K562 (cell line): ENCODE measurements around the gene ATXN1L. TPM values are rescaled to one million over a fixed set of nuclear protein-coding genes. Genes with fewer than 3 reads are reported as not detected.

ENCODE experiments used
- ATAC-seq: fragments of 200-7000 bp; cut with Tn5 transposase; 3 replicates; pipeline ENCODE4 v1.9.1; 2020; ENCODE audit warnings: moderate library complexity
- BruUV-seq: library from RNA; stranded (reverse); fragments of 400-500 nt; replicated peaks from 2 replicates; lab custom pipeline; 2021; lab: Mats Ljungman, UMichigan
- CTCF ChIA-PET: fragments of 300-600 bp; formaldehyde crosslinking; extraction: SDS; loops from one replicate; lab custom pipeline; 2021; ENCODE audit warnings: low intra/inter-chr PET ratio; lab: Yijun Ruan, JAX
- POLR2A ChIA-PET: fragments of 300-600, 350-650 bp; sonication (Branson Sonifier 250); formaldehyde crosslinking; extraction: SDS; loops from one replicate; lab custom pipeline; 2021; ENCODE audit warnings: antibody characterized with exemption, inconsistent platforms; lab: Yijun Ruan, JAX
- DNase-seq, 4 experiments: peaks; one replicate each; pipeline versions ENCODE4 v3.0.0 to v3.0.0-alpha.2; 2011 to 2018; ENCODE audit warnings: low spot score in 3 of 4, mixed read lengths in 3 of 4; ENCODE audit errors: extremely low read depth in 1 of 4
- FAIRE-seq: peaks from 2 replicates; lab custom pipeline; 2011; peaks lifted over from hg19 to GRCh38; lab: Jason Lieb, UNC
- H2AFZ ChIP-seq: 2 replicates; pipeline ENCODE4 v1.6.0; 2011; ENCODE audit warnings: low read depth, low read length, control low read depth, inconsistent platforms
- H3K27ac ChIP-seq: fragments of 200-600 bp; 3 replicates; pipeline ENCODE4 v1.8.0; 2011; ENCODE audit warnings: low read depth, mild to moderate bottlenecking, control low read depth, inconsistent platforms, low read length, moderate library complexity, mixed read lengths; ENCODE audit errors: extremely low read depth
- H3K27me3 ChIP-seq, 2 experiments: fragments of 300-600 bp in 1 of 2; 2 replicates in 1 of 2; 3 replicates in 1 of 2; pipeline versions ENCODE4 v1.6.0 to v1.8.0; 2011; ENCODE audit warnings: inconsistent platforms in 2 of 2, low read length in 2 of 2, mild to moderate bottlenecking in 1 of 2, mixed read lengths in 1 of 2, moderate library complexity in 1 of 2; ENCODE audit not compliant: control insufficient read depth in 2 of 2, insufficient read depth in 2 of 2
- H3K36me3 ChIP-seq: fragments of 300-600 bp; 3 replicates; pipeline ENCODE4 v1.8.0; 2011; ENCODE audit warnings: mild to moderate bottlenecking, low read length, inconsistent platforms; ENCODE audit not compliant: control insufficient read depth, insufficient read depth
- H3K4me1 ChIP-seq, 2 experiments: fragments of 200-600 bp in 1 of 2; replicated peaks in 1 of 2; 2 replicates in 1 of 2; 3 replicates in 1 of 2; pipeline versions ENCODE4 v1.5.1 to v1.8.0; 2011; ENCODE audit warnings: inconsistent platforms in 2 of 2, low read length in 2 of 2, mild to moderate bottlenecking in 1 of 2, mixed read lengths in 1 of 2, moderate library complexity in 1 of 2; ENCODE audit not compliant: control insufficient read depth in 2 of 2, insufficient read depth in 2 of 2
- H3K4me2 ChIP-seq: 2 replicates; pipeline ENCODE4 v1.6.1; 2011; ENCODE audit warnings: low read length, control low read depth, inconsistent platforms, mixed read lengths; ENCODE audit not compliant: insufficient read depth
- H3K4me3 ChIP-seq: fragments of 200-600 bp; sonication (generic), shearing (Covaris generic); 2 replicates; pipeline ENCODE4 v1.5.1; 2016; ENCODE audit warnings: control low read depth, inconsistent platforms
- H3K79me2 ChIP-seq: fragments of 200-600 bp; 3 replicates; pipeline ENCODE4 v1.8.0; 2011; ENCODE audit warnings: low read length, inconsistent platforms; ENCODE audit not compliant: control insufficient read depth, insufficient read depth
- H3K9ac ChIP-seq, 2 experiments: 2 replicates each; pipeline versions ENCODE4 v1.6.0 to v1.6.1; 2011; ENCODE audit warnings: low read depth in 2 of 2, low read length in 2 of 2, control low read depth in 1 of 2, inconsistent platforms in 1 of 2, mild to moderate bottlenecking in 1 of 2, mixed read lengths in 1 of 2; ENCODE audit not compliant: insufficient read depth in 1 of 2
- H3K9me1 ChIP-seq: one replicate; pipeline ENCODE4 v1.6.0; 2011; ENCODE audit warnings: inconsistent platforms, mild to moderate bottlenecking, low read length, moderate library complexity; ENCODE audit not compliant: control insufficient read depth, insufficient read depth
- H3K9me3 ChIP-seq: replicated peaks from 2 replicates; pipeline ENCODE4 v1.5.1; 2011; ENCODE audit warnings: low read depth, low read length, inconsistent platforms; ENCODE audit not compliant: control insufficient read depth, insufficient read depth
- H4K20me1 ChIP-seq: replicated peaks from 2 replicates; pipeline ENCODE4 v1.6.1; 2011; ENCODE audit warnings: low read length, inconsistent platforms, mixed read lengths; ENCODE audit not compliant: control insufficient read depth, insufficient read depth
- EHMT2 ChIP-seq: fragments of 450-650 bp; IDR thresholded peaks from 2 replicates; pipeline ENCODE4 v1.6.1; 2018; ENCODE audit warnings: antibody characterized with exemption
- ETV5 ChIP-seq: sonication (generic); formaldehyde crosslinking; IDR thresholded peaks from 2 replicates; pipeline ENCODE4 v1.4.0; 2020; ENCODE audit warnings: low read depth, mild to moderate bottlenecking, missing genetic modification reagents
- FOXM1 ChIP-seq, 2 experiments: fragments of 450-650 bp in 1 of 2; sonication (generic) in 1 of 2; formaldehyde crosslinking in 1 of 2; IDR thresholded peaks; 2 replicates each; pipeline versions ENCODE4 v1.6.1 to v1.9.0; 2017 to 2022; ENCODE audit warnings: low read depth in 2 of 2, mild to moderate bottlenecking in 2 of 2, missing genetic modification reagents in 1 of 2, moderate library complexity in 1 of 2
- HEY1 ChIP-seq: fragments of 250-450 bp; sonication (Bioruptor Pico); IDR thresholded peaks from 2 replicates; pipeline ENCODE4 v1.5.0; 2020; ENCODE audit warnings: mild to moderate bottlenecking, moderate library complexity, borderline replicate concordance
- HOXB6 ChIP-seq: fragments of 250-450 bp; sonication (Bioruptor Pico); IDR thresholded peaks from 2 replicates; pipeline ENCODE4 v1.5.1; 2022; ENCODE audit warnings: mild to moderate bottlenecking, borderline replicate concordance
- IRF2 ChIP-seq: sonication (generic); formaldehyde crosslinking; IDR thresholded peaks from 2 replicates; pipeline ENCODE4 v1.8.1; 2022; ENCODE audit warnings: mild to moderate bottlenecking, missing genetic modification reagents
- RBBP5 ChIP-seq: fragments of 200-600 bp; sonication (generic); IDR thresholded peaks from 2 replicates; pipeline ENCODE4 v1.6.1; 2012; ENCODE audit warnings: borderline replicate concordance, mild to moderate bottlenecking, low read length, control low read depth, inconsistent platforms; ENCODE audit not compliant: insufficient read depth, poor library complexity, severe bottlenecking
- WHSC1 ChIP-seq: IDR thresholded peaks from one replicate; pipeline ENCODE4 v1.6.1; 2012; ENCODE audit warnings: low read length, control low read depth, inconsistent platforms
- ZC3H11A ChIP-seq: IDR thresholded peaks from 2 replicates; pipeline ENCODE4 v1.6.1; 2012; ENCODE audit warnings: low read depth, low read length, improper control_type of control experiment
- ZNF133 ChIP-seq: fragments of 250-450 bp; sonication (Bioruptor Pico); IDR thresholded peaks from 2 replicates; pipeline ENCODE4 v1.4.0; 2020; ENCODE audit warnings: mild to moderate bottlenecking
- ZNF280B ChIP-seq: fragments of 250-450 bp; sonication (Bioruptor Pico); IDR thresholded peaks from 2 replicates; pipeline ENCODE4 v1.5.1; 2021; ENCODE audit warnings: mild to moderate bottlenecking
- WGBS: fragments of 100-300 bp; shearing (Covaris generic); methylation state at CpG from one replicate; pipeline ENCODE4 v1.1.6; 2016; ENCODE audit warnings: low coverage, mixed read lengths; ENCODE audit not compliant: insufficient coverage; ENCODE audit errors: missing lambda C conversion rate; 5-methylcytosine and 5-hydroxymethylcytosine counted together
- in situ Hi-C: fragments of 300-500 bp; cut with MboI; formaldehyde crosslinking; loops from 4 replicates; pipeline ENCODE4 v1.15.0; 2018; ENCODE audit warnings: inconsistent platforms, mixed read lengths
- intact Hi-C: fragments of 100-400 bp; cut with micrococcal nuclease; formaldehyde crosslinking; loops from 2 replicates; pipeline ENCODE4 v1.14.2; 2022
- polyA plus RNA-seq, 8 experiments: library from polyadenylated mRNA; depleted of rRNA in 4 of 8; stranded (reverse) in 5 of 8; unstranded in 3 of 8; fragments of >200 nt; fragmentation: Nextera tagmentation in 2 of 8; fragmentation: Illumina TruSeq in 1 of 8; extraction: Ambion mirVana in 2 of 8; extraction: Trizol in 1 of 8; gene quantifications; 2 replicates each; pipeline versions ENCODE4 v1.2.1 to v1.2.3, GENCODE V29; 2011 to 2014; ENCODE audit warnings: inconsistent platforms in 1 of 8, missing spikeins in 1 of 8
- total RNA-seq, 7 experiments: library from RNA; depleted of rRNA in 6 of 7; stranded (reverse); fragments of >200 nt in 6 of 7; fragmentation: Illumina TruSeq in 2 of 7; extraction: Trizol in 2 of 7; gene quantifications; 2 replicates each; pipeline versions ENCODE4 v1.2.1 to v1.2.3, GENCODE V29; 2011 to 2021; ENCODE audit warnings: low replicate concordance in 1 of 7
- TF ChIP-seq, protein P1 (sequence below): sonication (generic); formaldehyde crosslinking; IDR thresholded peaks from 2 replicates; pipeline ENCODE4 v1.9.0; 2022; ENCODE audit warnings: mild to moderate bottlenecking, missing genetic modification reagents
- TF ChIP-seq, protein P2 (sequence below): sonication (generic); formaldehyde crosslinking; IDR thresholded peaks from 2 replicates; pipeline ENCODE4 v1.8.1; 2023; ENCODE audit warnings: mild to moderate bottlenecking, missing genetic modification reagents
- TF ChIP-seq, protein P3 (sequence below): fragments of 250-450 bp; sonication (Bioruptor Pico); IDR thresholded peaks from 2 replicates; pipeline ENCODE4 v1.9.0; 2021; ENCODE audit warnings: mild to moderate bottlenecking, inconsistent platforms
- TF ChIP-seq, protein P4 (sequence below): fragments of 200-800 bp; sonication (Bioruptor generic); IDR thresholded peaks from 2 replicates; pipeline ENCODE4 v1.6.1; 2017; ENCODE audit warnings: missing genetic modification characterization, missing compliant biosample characterization

The ATXN1L gene
- total and polyA plus RNA-seq, 9 of the 15 experiments (the other 6 are each of a cell fraction or from before 2014, with no cell fraction given) = 1.4 to 11.3 (median 9.3) TPM

- intact Hi-C loops (loop anchor here (2.0 to 5.0 kb wide), 2 partner anchors 18 to 181 kb away; partner anchors contain the start of genes AP1G1 and DHODH), in situ Hi-C loops (no loop called here)
- 7% methylated on average over 5 of the region's 5 CpGs for WGBS
- Histone ChIP-seq H3K9ac (no peak overlapping the region), H3K79me2 (no peaks in the 10 kb centered on the region; the same call in 2 of the 3 replicates), H3K27ac (peak overlapping the region; percentile 67; the same call in 2 of the 3 replicates), H4K20me1 (no peaks in the 10 kb centered on the region), H2AFZ (peak overlapping the region; percentile 79), H3K9me3 (peaks cover 11% of the 10 kb centered on the region), H3K27me3 (no peaks in the 10 kb centered on the region), H3K9me1 (no peaks in the 10 kb centered on the region), H3K4me2 (0 out of 2 replicates have a peak overlapping the region, but pooled peaks have one; percentile 27), H3K4me1 (no peaks in the 10 kb centered on the region; a peak in 2 of 5 replicates), H3K36me3 (no peaks in the 10 kb centered on the region; the same call in 2 of the 3 replicates), H3K4me3 (no peak overlapping the region)
- ChIA-PET POLR2A (no interaction called here), CTCF (no interaction called here)
- FAIRE-seq = no peak
- peak in 2 of 4 experiments; percentile 52 to 58 for DNase-seq
- BruUV-seq = no TSS peak
- ATAC-seq = peak; percentile 63
- TF ChIP-seq ETV5 (CRISPR knock-in tag) = no peak
- TF ChIP-seq ZNF133 (CRISPR knock-in tag) = no peak
- no peak for TF ChIP-seq WHSC1
- TF ChIP-seq, protein P1, sequence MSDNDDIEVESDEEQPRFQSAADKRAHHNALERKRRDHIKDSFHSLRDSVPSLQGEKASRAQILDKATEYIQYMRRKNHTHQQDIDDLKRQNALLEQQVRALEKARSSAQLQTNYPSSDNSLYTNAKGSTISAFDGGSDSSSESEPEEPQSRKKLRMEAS = no peak
- TF ChIP-seq HOXB6 (CRISPR knock-in tag) = no peak
- no peak for TF ChIP-seq ZNF280B
- 0 out of 2 replicates have a peak, but pooled peaks have one; percentile 20 for TF ChIP-seq FOXM1 (IDR thresholded peaks at IDR 0.05; ENCODE audit: low read depth)
- no peak for TF ChIP-seq FOXM1 (CRISPR knock-in tag; IDR thresholded peaks at IDR 0.05; ENCODE audit: low read depth)
- no peak for TF ChIP-seq IRF2 (CRISPR knock-in tag)
- TF ChIP-seq HEY1 = no peak
- no peak for TF ChIP-seq ZC3H11A
- TF ChIP-seq EHMT2 = peak; percentile 74
- TF ChIP-seq, protein P2, sequence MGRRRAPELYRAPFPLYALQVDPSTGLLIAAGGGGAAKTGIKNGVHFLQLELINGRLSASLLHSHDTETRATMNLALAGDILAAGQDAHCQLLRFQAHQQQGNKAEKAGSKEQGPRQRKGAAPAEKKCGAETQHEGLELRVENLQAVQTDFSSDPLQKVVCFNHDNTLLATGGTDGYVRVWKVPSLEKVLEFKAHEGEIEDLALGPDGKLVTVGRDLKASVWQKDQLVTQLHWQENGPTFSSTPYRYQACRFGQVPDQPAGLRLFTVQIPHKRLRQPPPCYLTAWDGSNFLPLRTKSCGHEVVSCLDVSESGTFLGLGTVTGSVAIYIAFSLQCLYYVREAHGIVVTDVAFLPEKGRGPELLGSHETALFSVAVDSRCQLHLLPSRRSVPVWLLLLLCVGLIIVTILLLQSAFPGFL (CRISPR knock-in tag) = no peak
- TF ChIP-seq, protein P3, sequence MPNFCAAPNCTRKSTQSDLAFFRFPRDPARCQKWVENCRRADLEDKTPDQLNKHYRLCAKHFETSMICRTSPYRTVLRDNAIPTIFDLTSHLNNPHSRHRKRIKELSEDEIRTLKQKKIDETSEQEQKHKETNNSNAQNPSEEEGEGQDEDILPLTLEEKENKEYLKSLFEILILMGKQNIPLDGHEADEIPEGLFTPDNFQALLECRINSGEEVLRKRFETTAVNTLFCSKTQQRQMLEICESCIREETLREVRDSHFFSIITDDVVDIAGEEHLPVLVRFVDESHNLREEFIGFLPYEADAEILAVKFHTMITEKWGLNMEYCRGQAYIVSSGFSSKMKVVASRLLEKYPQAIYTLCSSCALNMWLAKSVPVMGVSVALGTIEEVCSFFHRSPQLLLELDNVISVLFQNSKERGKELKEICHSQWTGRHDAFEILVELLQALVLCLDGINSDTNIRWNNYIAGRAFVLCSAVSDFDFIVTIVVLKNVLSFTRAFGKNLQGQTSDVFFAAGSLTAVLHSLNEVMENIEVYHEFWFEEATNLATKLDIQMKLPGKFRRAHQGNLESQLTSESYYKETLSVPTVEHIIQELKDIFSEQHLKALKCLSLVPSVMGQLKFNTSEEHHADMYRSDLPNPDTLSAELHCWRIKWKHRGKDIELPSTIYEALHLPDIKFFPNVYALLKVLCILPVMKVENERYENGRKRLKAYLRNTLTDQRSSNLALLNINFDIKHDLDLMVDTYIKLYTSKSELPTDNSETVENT (CRISPR knock-in tag) = no peak
- TF ChIP-seq RBBP5 = no peak
- TF ChIP-seq, protein P4, sequence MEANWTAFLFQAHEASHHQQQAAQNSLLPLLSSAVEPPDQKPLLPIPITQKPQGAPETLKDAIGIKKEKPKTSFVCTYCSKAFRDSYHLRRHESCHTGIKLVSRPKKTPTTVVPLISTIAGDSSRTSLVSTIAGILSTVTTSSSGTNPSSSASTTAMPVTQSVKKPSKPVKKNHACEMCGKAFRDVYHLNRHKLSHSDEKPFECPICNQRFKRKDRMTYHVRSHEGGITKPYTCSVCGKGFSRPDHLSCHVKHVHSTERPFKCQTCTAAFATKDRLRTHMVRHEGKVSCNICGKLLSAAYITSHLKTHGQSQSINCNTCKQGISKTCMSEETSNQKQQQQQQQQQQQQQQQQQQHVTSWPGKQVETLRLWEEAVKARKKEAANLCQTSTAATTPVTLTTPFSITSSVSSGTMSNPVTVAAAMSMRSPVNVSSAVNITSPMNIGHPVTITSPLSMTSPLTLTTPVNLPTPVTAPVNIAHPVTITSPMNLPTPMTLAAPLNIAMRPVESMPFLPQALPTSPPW = no peak
Measured at GRCh38 chr16:71826533-71827017, 19.2 kb upstream of the ATXN1L start.
